Peyer's patch (tissue), 4 donors: Measurements from ENCODE around the gene ZMYND10.

Experiments
- CTCF ChIP-seq, 6 experiments: fragments of 450-650 bp in 4 of 6; fragments of 200-600 bp in 2 of 6; sonication (generic) in 1 of 6; IDR thresholded peaks; one replicate each; pipeline ENCODE4 v1.5.1; 2017 to 2019; ENCODE audit warnings: antibody characterized with exemption in 6 of 6, mild to moderate bottlenecking in 3 of 6, moderate library complexity in 1 of 6
- POLR2A ChIP-seq, 2 donors: fragments of 450-650 bp; IDR thresholded peaks; one replicate each; pipeline ENCODE4 v1.5.1; 2017; ENCODE audit warnings: antibody characterized with exemption in 2 of 2, mild to moderate bottlenecking in 2 of 2, moderate library complexity in 2 of 2

GRCh38 chr3:50327943-50328691 lies 17.4 kb downstream of the ZMYND10 start, which contains the start of gene TUSC2:
- TF ChIP-seq CTCF (IDR thresholded peaks at IDR 0.05) (no peak), POLR2A (IDR thresholded peaks at IDR 0.05) (peak; percentile 69 to 81)
